SK-N-MC (cell line): ENCODE results near the gene MUS81.

ENCODE experiments used
- EZH2 ChIP-seq: fragments of 200-600 bp; sonication (generic); IDR thresholded peaks from one replicate; pipeline ENCODE4 v1.6.1; 2017; ENCODE audit warnings: antibody characterized with exemption
- FOXP2 ChIP-seq: optimal IDR thresholded peaks from 2 replicates; pipeline ENCODE3; 2011; ENCODE audit warnings: mild to moderate bottlenecking, moderate library complexity; ENCODE audit not compliant: insufficient read depth; ENCODE audit errors: extremely low read length, control extremely low read depth
- POLR2AphosphoS5 ChIP-seq: IDR thresholded peaks from 2 replicates; pipeline ENCODE4 v1.6.1; 2012; ENCODE audit warnings: mild to moderate bottlenecking, low read depth, low read length, borderline replicate concordance

GRCh38 chr11:65882120-65883057 is 22.2 kb downstream of the MUS81 start:
- no peak for TF ChIP-seq EZH2
- TF ChIP-seq POLR2AphosphoS5: no peak
- TF ChIP-seq FOXP2: no peak
